ENCODE data around the gene SGPP2. TPM values are rescaled to one million over a fixed set of nuclear protein-coding genes. Genes with fewer than 3 reads are reported as not detected.

SGPP2 gene
- polyA plus RNA-seq, 2 donors: 5.5 to 13.9 TPM

- H3K36me3 ChIP-seq (ENCODE audit: control insufficient read depth in 2 of 2, insufficient read depth in 2 of 2, low read length in 1 of 2): no peaks in the 10 kb centered on the region
- peak overlapping the region; percentile 79 to 83 for H3K4me3 ChIP-seq (ENCODE audit: low read depth in 1 of 2, low read length in 2 of 2)
- WGBS, 2 donors: 15 to 16% methylated on average over 21 to 23 of the region's 23 CpGs
These were observed 589 bp upstream of the SGPP2 start for GRCh38 chr2:222423632-222424275.

GRCh38 chr2:222424729-222425671 lies 657 bp downstream of the SGPP2 start:
- peaks cover 0 to 3% of the 10 kb centered on the region in 2 donors for H3K27me3 ChIP-seq (ENCODE audit: control insufficient read depth in 1 of 2, insufficient read depth in 2 of 2, low read length in 2 of 2)
- no peaks in the 10 kb centered on the region for H3K36me3 ChIP-seq (ENCODE audit: control insufficient read depth in 2 of 2, insufficient read depth in 2 of 2, low read length in 1 of 2)
- peak overlapping the region; percentile 69 to 83 for H3K27ac ChIP-seq (ENCODE audit: low read depth in 2 of 2, low read length in 1 of 2)
- H3K9me3 ChIP-seq (ENCODE audit: control insufficient read depth in 2 of 2, insufficient read depth in 1 of 2, low read depth in 1 of 2, low read length in 1 of 2): no peaks in the 10 kb centered on the region
- peaks cover 3 to 10% of the 10 kb centered on the region in 2 donors for H3K4me1 ChIP-seq (ENCODE audit: control insufficient read depth in 2 of 2, insufficient read depth in 2 of 2, low read length in 1 of 2)
- 10 to 14% methylated on average over 71 to 74 of the region's 74 CpGs for WGBS, 2 donors
- peak overlapping the region; percentile 79 to 83 for H3K4me3 ChIP-seq (ENCODE audit: low read depth in 1 of 2, low read length in 2 of 2)

More at GRCh38 chr2:222423632-222424275, 589 bp upstream of the SGPP2 start:
- Histone ChIP-seq H3K27me3 (ENCODE audit: control insufficient read depth in 1 of 2, insufficient read depth in 2 of 2, low read length in 2 of 2) (peaks cover 0 to 3% of the 10 kb centered on the region in 2 donors), H3K9me3 (ENCODE audit: control insufficient read depth in 2 of 2, insufficient read depth in 1 of 2, low read depth in 1 of 2, low read length in 1 of 2) (no peaks in the 10 kb centered on the region), H3K27ac (ENCODE audit: low read depth in 2 of 2, low read length in 1 of 2) (peak overlapping the region; percentile 69 to 83), H3K4me1 (ENCODE audit: control insufficient read depth in 2 of 2, insufficient read depth in 2 of 2, low read length in 1 of 2) (peaks cover 3 to 10% of the 10 kb centered on the region in 2 donors)

- Histone ChIP-seq H3K4me3 (ENCODE audit: low read depth in 1 of 2, low read length in 2 of 2) (no peak overlapping the region), H3K36me3 (ENCODE audit: control insufficient read depth in 2 of 2, insufficient read depth in 2 of 2, low read length in 1 of 2) (no peaks in the 10 kb centered on the region), H3K27me3 (ENCODE audit: control insufficient read depth in 1 of 2, insufficient read depth in 2 of 2, low read length in 2 of 2) (no peaks in the 10 kb centered on the region), H3K27ac (ENCODE audit: low read depth in 2 of 2, low read length in 1 of 2) (peak overlapping the region; percentile 83 to 85), H3K4me1 (ENCODE audit: control insufficient read depth in 2 of 2, insufficient read depth in 2 of 2, low read length in 1 of 2) (peaks cover 3 to 10% of the 10 kb centered on the region in 2 donors), H3K9me3 (ENCODE audit: control insufficient read depth in 2 of 2, insufficient read depth in 1 of 2, low read depth in 1 of 2, low read length in 1 of 2) (no peaks in the 10 kb centered on the region)
- WGBS, 2 donors: 29 to 40% methylated on average over 3 of the region's 3 CpGs
These were observed 3.4 kb downstream of the SGPP2 start for GRCh38 chr2:222427646-222428301.

GRCh38 chr2:222430071-222430470 lies 5.7 kb downstream of the SGPP2 start:
- peaks cover 0 to 7% of the 10 kb centered on the region in 2 donors for H3K4me1 ChIP-seq (ENCODE audit: control insufficient read depth in 2 of 2, insufficient read depth in 2 of 2, low read length in 1 of 2)
- 84 to 89% methylated on average over 3 of the region's 3 CpGs for WGBS, 2 donors
- H3K27ac ChIP-seq (ENCODE audit: low read depth in 2 of 2, low read length in 1 of 2): no peak overlapping the region
- H3K4me3 ChIP-seq (ENCODE audit: low read depth in 1 of 2, low read length in 2 of 2): no peak overlapping the region
- H3K9me3 ChIP-seq (ENCODE audit: control insufficient read depth in 2 of 2, insufficient read depth in 1 of 2, low read depth in 1 of 2, low read length in 1 of 2): no peaks in the 10 kb centered on the region
- H3K36me3 ChIP-seq (ENCODE audit: control insufficient read depth in 2 of 2, insufficient read depth in 2 of 2, low read length in 1 of 2): no peaks in the 10 kb centered on the region
- no peaks in the 10 kb centered on the region for H3K27me3 ChIP-seq (ENCODE audit: control insufficient read depth in 1 of 2, insufficient read depth in 2 of 2, low read length in 2 of 2)

- Histone ChIP-seq H3K27ac (ENCODE audit: low read depth in 2 of 2, low read length in 1 of 2) (no peak overlapping the region), H3K4me1 (ENCODE audit: control insufficient read depth in 2 of 2, insufficient read depth in 2 of 2, low read length in 1 of 2) (peaks cover 0 to 3% of the 10 kb centered on the region in 2 donors), H3K36me3 (ENCODE audit: control insufficient read depth in 2 of 2, insufficient read depth in 2 of 2, low read length in 1 of 2) (no peaks in the 10 kb centered on the region)
These were observed 6.3 kb downstream of the SGPP2 start for GRCh38 chr2:222430681-222431080.

GRCh38 chr2:222431869-222432268 lies 7.5 kb downstream of the SGPP2 start:
- H3K27me3 ChIP-seq (ENCODE audit: control insufficient read depth in 1 of 2, insufficient read depth in 2 of 2, low read length in 2 of 2): no peaks in the 10 kb centered on the region
- WGBS, 2 donors: 58 to 65% methylated on average over 3 of the region's 3 CpGs
- H3K4me1 ChIP-seq (ENCODE audit: control insufficient read depth in 2 of 2, insufficient read depth in 2 of 2, low read length in 1 of 2): peaks cover 0 to 6% of the 10 kb centered on the region in 2 donors
- no peaks in the 10 kb centered on the region for H3K9me3 ChIP-seq (ENCODE audit: control insufficient read depth in 2 of 2, insufficient read depth in 1 of 2, low read depth in 1 of 2, low read length in 1 of 2)
- no peaks in the 10 kb centered on the region for H3K36me3 ChIP-seq (ENCODE audit: control insufficient read depth in 2 of 2, insufficient read depth in 2 of 2, low read length in 1 of 2)
- no peak overlapping the region for H3K4me3 ChIP-seq (ENCODE audit: low read depth in 1 of 2, low read length in 2 of 2)
- no peak overlapping the region for H3K27ac ChIP-seq (ENCODE audit: low read depth in 2 of 2, low read length in 1 of 2)

More at GRCh38 chr2:222430681-222431080, 6.3 kb downstream of the SGPP2 start:
- Histone ChIP-seq H3K27me3 (ENCODE audit: control insufficient read depth in 1 of 2, insufficient read depth in 2 of 2, low read length in 2 of 2) (no peaks in the 10 kb centered on the region), H3K9me3 (ENCODE audit: control insufficient read depth in 2 of 2, insufficient read depth in 1 of 2, low read depth in 1 of 2, low read length in 1 of 2) (no peaks in the 10 kb centered on the region), H3K4me3 (ENCODE audit: low read depth in 1 of 2, low read length in 2 of 2) (no peak overlapping the region)

- H3K27ac ChIP-seq (ENCODE audit: low read depth in 2 of 2, low read length in 1 of 2): peak overlapping the region in 1 of 2 donors; percentile 26
- no peaks in the 10 kb centered on the region for H3K36me3 ChIP-seq (ENCODE audit: control insufficient read depth in 2 of 2, insufficient read depth in 2 of 2, low read length in 1 of 2)
- H3K4me3 ChIP-seq (ENCODE audit: low read depth in 1 of 2, low read length in 2 of 2): no peak overlapping the region
- 43 to 48% methylated on average over 9 of the region's 9 CpGs for WGBS, 2 donors
- peaks cover 0 to 4% of the 10 kb centered on the region in 2 donors for H3K4me1 ChIP-seq (ENCODE audit: control insufficient read depth in 2 of 2, insufficient read depth in 2 of 2, low read length in 1 of 2)
- no peaks in the 10 kb centered on the region for H3K9me3 ChIP-seq (ENCODE audit: control insufficient read depth in 2 of 2, insufficient read depth in 1 of 2, low read depth in 1 of 2, low read length in 1 of 2)
- no peaks in the 10 kb centered on the region for H3K27me3 ChIP-seq (ENCODE audit: control insufficient read depth in 1 of 2, insufficient read depth in 2 of 2, low read length in 2 of 2)
These were observed 9.2 kb downstream of the SGPP2 start for GRCh38 chr2:222433332-222434173.

GRCh38 chr2:222434204-222434603 lies 9.9 kb downstream of the SGPP2 start:
- 64 to 77% methylated on average over 4 of the region's 4 CpGs for WGBS, 2 donors
- no peaks in the 10 kb centered on the region for H3K36me3 ChIP-seq (ENCODE audit: control insufficient read depth in 2 of 2, insufficient read depth in 2 of 2, low read length in 1 of 2)
- no peak overlapping the region for H3K4me3 ChIP-seq (ENCODE audit: low read depth in 1 of 2, low read length in 2 of 2)
- no peaks in the 10 kb centered on the region for H3K9me3 ChIP-seq (ENCODE audit: control insufficient read depth in 2 of 2, insufficient read depth in 1 of 2, low read depth in 1 of 2, low read length in 1 of 2)
- peaks cover 0 to 4% of the 10 kb centered on the region in 2 donors for H3K4me1 ChIP-seq (ENCODE audit: control insufficient read depth in 2 of 2, insufficient read depth in 2 of 2, low read length in 1 of 2)
- no peaks in the 10 kb centered on the region for H3K27me3 ChIP-seq (ENCODE audit: control insufficient read depth in 1 of 2, insufficient read depth in 2 of 2, low read length in 2 of 2)
- no peak overlapping the region for H3K27ac ChIP-seq (ENCODE audit: low read depth in 2 of 2, low read length in 1 of 2)
